Endodermal cell (in vitro differentiated cells): ENCODE measurements around the gene CCDC30. TPM values are rescaled to one million over a fixed set of nuclear protein-coding genes. Genes with fewer than 3 reads are reported as not detected.
"Not testable (repeated sequence)": the region's sequence is repeated elsewhere in the genome, so short reads cannot be mapped to it uniquely, and the experiment has no call there.

Source experiments
- DNase-seq: peaks from one replicate; pipeline ENCODE4 v3.0.0-alpha.2; 2017
- H3K27ac ChIP-seq: 2 replicates; pipeline ENCODE4 v1.5.1; 2013; ENCODE audit warnings: mild to moderate bottlenecking, low read depth, low read length, moderate library complexity
- H3K27me3 ChIP-seq: 2 replicates; pipeline ENCODE4 v1.6.1; 2013; ENCODE audit warnings: mild to moderate bottlenecking, low read length, moderate library complexity; ENCODE audit not compliant: insufficient read depth, control insufficient read depth, poor library complexity, severe bottlenecking
- H3K36me3 ChIP-seq: 2 replicates; pipeline ENCODE4 v1.7.0; 2013; ENCODE audit warnings: mild to moderate bottlenecking, low read length, moderate library complexity; ENCODE audit not compliant: control insufficient read depth, insufficient read depth
- H3K4me1 ChIP-seq: one replicate; pipeline ENCODE4 v1.7.0; 2013; ENCODE audit warnings: low read length; ENCODE audit not compliant: control insufficient read depth, insufficient read depth
- H3K4me3 ChIP-seq: 2 replicates; pipeline ENCODE4 v1.5.1; 2013; ENCODE audit warnings: mild to moderate bottlenecking, low read length, moderate library complexity
- H3K9ac ChIP-seq: 2 replicates; pipeline ENCODE4 v1.6.1; 2013; ENCODE audit warnings: mild to moderate bottlenecking, low read length, moderate library complexity; ENCODE audit not compliant: poor library complexity, severe bottlenecking; ENCODE audit errors: extremely low read depth
- H3K9me3 ChIP-seq: 2 replicates; pipeline ENCODE4 v1.6.1; 2013; ENCODE audit warnings: mild to moderate bottlenecking, low read length, moderate library complexity; ENCODE audit not compliant: control insufficient read depth
- H3K27ac Mint-ChIP-seq: 2 replicates; pipeline ENCODE4 v1.8.0; 2020; ENCODE audit warnings: mixed read lengths
- H3K27me3 Mint-ChIP-seq: 2 replicates; pipeline ENCODE4 v1.8.0; 2021; ENCODE audit warnings: mild to moderate bottlenecking, mixed read lengths; ENCODE audit not compliant: insufficient read depth
- H3K36me3 Mint-ChIP-seq: 2 replicates; pipeline ENCODE4 v1.8.0; 2020; ENCODE audit warnings: low read depth, mixed read lengths
- H3K4me1 Mint-ChIP-seq: 2 replicates; pipeline ENCODE4 v1.8.0; 2020; ENCODE audit warnings: mixed read lengths
- H3K4me3 Mint-ChIP-seq: 2 replicates; pipeline ENCODE4 v1.8.0; 2020; ENCODE audit warnings: mild to moderate bottlenecking, moderate library complexity, mixed read lengths
- H3K9me3 Mint-ChIP-seq: 2 replicates; pipeline ENCODE4 v1.8.0; 2020; ENCODE audit warnings: mild to moderate bottlenecking, mixed read lengths
- WGBS, 2 experiments: methylation state at CpG; one replicate each; pipeline versions ENCODE4 v1.1.5 to v1.1.7; 2013; ENCODE audit warnings: missing lambda C conversion rate in 2 of 2, mixed read lengths in 1 of 2; ENCODE audit not compliant: insufficient coverage in 1 of 2, insufficient read length in 1 of 2; 5-methylcytosine and 5-hydroxymethylcytosine counted together
- total RNA-seq, 2 donors: library from RNA; stranded (reverse); fragmentation: NEBNext Ultra II Directional in 1 of 2; extraction: Animal tissue kit (Norgen Biotek cat#: 25700) in 1 of 2; gene quantifications; 2 replicates in 1 of 2; 3 replicates in 1 of 2; pipeline ENCODE4 v1.2.1, GENCODE V29; 2021
- TF ChIP-seq, protein P1 (sequence below): fragments of 200-600 bp; sonication (generic); conservative IDR thresholded peaks from 2 replicates; pipeline ENCODE4 v1.5.0; 2021; ENCODE audit warnings: antibody characterized with exemption, mild to moderate bottlenecking

The CCDC30 gene
- total RNA-seq, 2 donors from 2014 or later, result 4.8 to 6.4 TPM

GRCh38 chr1:42613803-42614131 lies 150.7 kb downstream of the CCDC30 start:
- Mint-ChIP-seq H3K4me1 (no peaks in the 10 kb centered on the region), H3K9me3 (peaks cover 2% of the 10 kb centered on the region), H3K36me3 (no peaks in the 10 kb centered on the region), H3K4me3 (no peak overlapping the region), H3K27ac (no peak overlapping the region), H3K27me3 (no peaks in the 10 kb centered on the region)
- Histone ChIP-seq H3K27me3 (no peaks in the 10 kb centered on the region), H3K9ac (no peak overlapping the region), H3K4me3 (no peak overlapping the region), H3K9me3 (no peaks in the 10 kb centered on the region), H3K4me1 (no peaks in the 10 kb centered on the region), H3K36me3 (no peaks in the 10 kb centered on the region), H3K27ac (no peak overlapping the region)
- 67 to 89% methylated on average over 1 to 3 of the region's 4 CpGs for WGBS, 2 experiments
- TF ChIP-seq, protein P1, sequence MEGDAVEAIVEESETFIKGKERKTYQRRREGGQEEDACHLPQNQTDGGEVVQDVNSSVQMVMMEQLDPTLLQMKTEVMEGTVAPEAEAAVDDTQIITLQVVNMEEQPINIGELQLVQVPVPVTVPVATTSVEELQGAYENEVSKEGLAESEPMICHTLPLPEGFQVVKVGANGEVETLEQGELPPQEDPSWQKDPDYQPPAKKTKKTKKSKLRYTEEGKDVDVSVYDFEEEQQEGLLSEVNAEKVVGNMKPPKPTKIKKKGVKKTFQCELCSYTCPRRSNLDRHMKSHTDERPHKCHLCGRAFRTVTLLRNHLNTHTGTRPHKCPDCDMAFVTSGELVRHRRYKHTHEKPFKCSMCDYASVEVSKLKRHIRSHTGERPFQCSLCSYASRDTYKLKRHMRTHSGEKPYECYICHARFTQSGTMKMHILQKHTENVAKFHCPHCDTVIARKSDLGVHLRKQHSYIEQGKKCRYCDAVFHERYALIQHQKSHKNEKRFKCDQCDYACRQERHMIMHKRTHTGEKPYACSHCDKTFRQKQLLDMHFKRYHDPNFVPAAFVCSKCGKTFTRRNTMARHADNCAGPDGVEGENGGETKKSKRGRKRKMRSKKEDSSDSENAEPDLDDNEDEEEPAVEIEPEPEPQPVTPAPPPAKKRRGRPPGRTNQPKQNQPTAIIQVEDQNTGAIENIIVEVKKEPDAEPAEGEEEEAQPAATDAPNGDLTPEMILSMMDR, result no peak
- DNase-seq, result no peak

- Histone ChIP-seq H3K4me1 (no peaks in the 10 kb centered on the region), H3K36me3 (no peaks in the 10 kb centered on the region), H3K27me3 (no peaks in the 10 kb centered on the region), H3K27ac (no peak overlapping the region), H3K4me3 (no peak overlapping the region), H3K9me3 (no peaks in the 10 kb centered on the region), H3K9ac (no peak overlapping the region)
- H3K27me3 Mint-ChIP-seq, result peaks cover 7% of the 10 kb centered on the region
- H3K27ac Mint-ChIP-seq, result no peak overlapping the region
- DNase-seq, result no peak
- H3K36me3 Mint-ChIP-seq, result no peaks in the 10 kb centered on the region
- 84 to 90% methylated on average over 2 of the region's 2 CpGs for whole genome bisulfite sequencing, 2 experiments
- TF ChIP-seq, protein P1, result no peak
- H3K9me3 Mint-ChIP-seq, result peaks cover 3% of the 10 kb centered on the region
- no peaks in the 10 kb centered on the region for H3K4me1 Mint-ChIP-seq
- no peak overlapping the region for H3K4me3 Mint-ChIP-seq
These were observed 155.8 kb downstream of the CCDC30 start for GRCh38 chr1:42618866-42619265.

GRCh38 chr1:42620307-42620706 lies 157.2 kb downstream of the CCDC30 start:
- Histone ChIP-seq H3K36me3 (no peaks in the 10 kb centered on the region), H3K9me3 (no peaks in the 10 kb centered on the region), H3K27me3 (no peaks in the 10 kb centered on the region), H3K4me1 (no peaks in the 10 kb centered on the region), H3K4me3 (no peak overlapping the region), H3K9ac (no peak overlapping the region), H3K27ac (no peak overlapping the region)
- peaks cover 9% of the 10 kb centered on the region for H3K27me3 Mint-ChIP-seq
- H3K27ac Mint-ChIP-seq, result no peak overlapping the region
- TF ChIP-seq, protein P1, result no peak
- no peak overlapping the region for H3K4me3 Mint-ChIP-seq
- H3K36me3 Mint-ChIP-seq, result no peaks in the 10 kb centered on the region
- no peaks in the 10 kb centered on the region for H3K4me1 Mint-ChIP-seq
- DNase-seq, result no peak
- H3K9me3 Mint-ChIP-seq, result peaks cover 5% of the 10 kb centered on the region
- 69% methylated on average over 2 of the region's 2 CpGs; no CpG with 5 or more reads in 1 of the 2 experiments for WGBS, 2 experiments

- H3K27ac ChIP-seq, H3K27me3 ChIP-seq, H3K4me1 ChIP-seq, H3K27ac Mint-ChIP-seq, H3K4me3 Mint-ChIP-seq, H3K36me3 ChIP-seq, H3K4me1 Mint-ChIP-seq, H3K9me3 ChIP-seq, H3K27me3 Mint-ChIP-seq, H3K36me3 Mint-ChIP-seq, DNase-seq, H3K9me3 Mint-ChIP-seq, H3K4me3 ChIP-seq, H3K9ac ChIP-seq: not testable (repeated sequence)
- 92 to 95% methylated on average over 2 to 3 of the region's 4 CpGs for WGBS, 2 experiments
These were observed 158.1 kb downstream of the CCDC30 start for GRCh38 chr1:42621180-42621579.

- H3K4me1 ChIP-seq, H3K9ac ChIP-seq, H3K27me3 Mint-ChIP-seq, H3K36me3 ChIP-seq, H3K36me3 Mint-ChIP-seq, DNase-seq, H3K27ac Mint-ChIP-seq, H3K4me3 ChIP-seq, H3K27ac ChIP-seq, H3K4me1 Mint-ChIP-seq, H3K27me3 ChIP-seq, H3K4me3 Mint-ChIP-seq, H3K9me3 ChIP-seq: not testable (repeated sequence)
- 71 to 88% methylated on average over 2 to 3 of the region's 3 CpGs for WGBS, 2 experiments
- H3K9me3 Mint-ChIP-seq, result peaks cover 11% of the 10 kb centered on the region
These were observed 164.1 kb downstream of the CCDC30 start for GRCh38 chr1:42627205-42627604.
